GM18870 (cell line): ENCODE measurements around the gene CPXM2.

Source experiments
- ATAC-seq: cut with Tn5 transposase; IDR thresholded peaks from one replicate; pipeline ENCODE4 v1.9.1; 2021; ENCODE audit warnings: moderate library complexity; ENCODE audit not compliant: unreplicated experiment

CPXM2 gene

GRCh38 chr10:123804716-123805115, 86.9 kb downstream of the CPXM2 start:
- no peak for ATAC-seq

GRCh38 chr10:123800821-123801220, 90.8 kb downstream of the CPXM2 start:
- no peak for ATAC-seq

- no peak for ATAC-seq
Observed at GRCh38 chr10:123800289-123800688, 91.3 kb downstream of the CPXM2 start.

- no peak for ATAC-seq
Observed at GRCh38 chr10:123798856-123799255, 92.8 kb downstream of the CPXM2 start.

- ATAC-seq: no peak
Observed at GRCh38 chr10:123797813-123798212, 93.8 kb downstream of the CPXM2 start.

- ATAC-seq: no peak
Observed at GRCh38 chr10:123796736-123797135, 94.9 kb downstream of the CPXM2 start.

GRCh38 chr10:123795846-123796590, 95.6 kb downstream of the CPXM2 start:
- ATAC-seq: no peak

GRCh38 chr10:123795196-123795780, 96.3 kb downstream of the CPXM2 start:
- ATAC-seq: no peak

GRCh38 chr10:123792248-123792978, 99.2 kb downstream of the CPXM2 start:
- ATAC-seq: no peak

GRCh38 chr10:123790132-123790885, 101.3 kb downstream of the CPXM2 start:
- ATAC-seq: no peak

- ATAC-seq: no peak
Observed at GRCh38 chr10:123788981-123789380, 102.6 kb downstream of the CPXM2 start.

- no peak for ATAC-seq
Observed at GRCh38 chr10:123787566-123787965, 104.0 kb downstream of the CPXM2 start.

GRCh38 chr10:123786896-123787295, 104.7 kb downstream of the CPXM2 start:
- ATAC-seq: no peak

GRCh38 chr10:123786306-123786705, 105.3 kb downstream of the CPXM2 start:
- ATAC-seq: no peak

- ATAC-seq: no peak
Observed at GRCh38 chr10:123784646-123785045, 107.0 kb downstream of the CPXM2 start.

GRCh38 chr10:123784216-123784615, 107.4 kb downstream of the CPXM2 start:
- no peak for ATAC-seq

- no peak for ATAC-seq
Observed at GRCh38 chr10:123783296-123783695, 108.3 kb downstream of the CPXM2 start.

- ATAC-seq: no peak
Observed at GRCh38 chr10:123782549-123782948, 109.1 kb downstream of the CPXM2 start.

- ATAC-seq: no peak
Observed at GRCh38 chr10:123781956-123782500, 109.6 kb downstream of the CPXM2 start.

- ATAC-seq: no peak
Observed at GRCh38 chr10:123781324-123781900, 110.2 kb downstream of the CPXM2 start.
